22Rv1 (cell line): ENCODE data around the gene SMIM44.

Experiments
- ZFX ChIP-seq: fragments of 450-650 bp; IDR thresholded peaks from 2 replicates; pipeline ENCODE4 v1.6.1; 2017; ENCODE audit warnings: antibody characterized with exemption, borderline replicate concordance
- TF ChIP-seq, protein P1 (sequence below): fragments of 450-650 bp; IDR thresholded peaks from 2 replicates; pipeline ENCODE4 v1.5.1; 2017; ENCODE audit warnings: mild to moderate bottlenecking

DNA sequence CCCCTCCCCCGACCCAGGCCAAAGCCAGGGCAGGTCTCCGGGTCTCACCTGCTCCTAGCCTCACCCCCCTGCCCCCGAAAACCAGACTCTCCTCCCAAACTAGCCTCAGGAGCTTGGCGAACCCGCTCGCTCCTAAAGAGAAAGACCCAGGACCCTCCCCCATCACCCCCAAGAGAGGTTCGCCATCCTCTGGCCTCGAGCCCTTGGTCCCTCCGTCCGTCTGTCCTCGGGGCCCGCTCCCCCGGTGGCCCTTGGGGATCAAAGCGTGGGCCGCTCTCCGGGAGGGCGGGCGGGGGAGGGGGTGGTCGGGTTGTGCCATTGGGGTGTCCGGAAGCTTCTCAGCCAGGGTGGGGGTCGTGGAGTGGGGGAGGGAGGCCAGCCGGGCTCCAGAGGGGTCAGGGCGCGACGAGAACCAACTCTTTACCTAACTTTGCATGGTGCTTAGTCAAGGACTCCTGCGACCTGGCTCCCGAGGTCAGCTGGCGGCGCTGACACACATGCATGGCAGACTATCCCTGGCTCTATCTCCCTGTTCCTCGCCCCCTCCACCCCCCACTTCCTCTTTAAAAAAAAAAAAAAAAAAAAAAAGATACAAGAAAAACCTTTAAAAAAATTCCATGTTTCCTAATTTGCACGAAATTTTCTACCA lies 18.5 kb downstream of the SMIM44 start:
- TF ChIP-seq, protein P1, sequence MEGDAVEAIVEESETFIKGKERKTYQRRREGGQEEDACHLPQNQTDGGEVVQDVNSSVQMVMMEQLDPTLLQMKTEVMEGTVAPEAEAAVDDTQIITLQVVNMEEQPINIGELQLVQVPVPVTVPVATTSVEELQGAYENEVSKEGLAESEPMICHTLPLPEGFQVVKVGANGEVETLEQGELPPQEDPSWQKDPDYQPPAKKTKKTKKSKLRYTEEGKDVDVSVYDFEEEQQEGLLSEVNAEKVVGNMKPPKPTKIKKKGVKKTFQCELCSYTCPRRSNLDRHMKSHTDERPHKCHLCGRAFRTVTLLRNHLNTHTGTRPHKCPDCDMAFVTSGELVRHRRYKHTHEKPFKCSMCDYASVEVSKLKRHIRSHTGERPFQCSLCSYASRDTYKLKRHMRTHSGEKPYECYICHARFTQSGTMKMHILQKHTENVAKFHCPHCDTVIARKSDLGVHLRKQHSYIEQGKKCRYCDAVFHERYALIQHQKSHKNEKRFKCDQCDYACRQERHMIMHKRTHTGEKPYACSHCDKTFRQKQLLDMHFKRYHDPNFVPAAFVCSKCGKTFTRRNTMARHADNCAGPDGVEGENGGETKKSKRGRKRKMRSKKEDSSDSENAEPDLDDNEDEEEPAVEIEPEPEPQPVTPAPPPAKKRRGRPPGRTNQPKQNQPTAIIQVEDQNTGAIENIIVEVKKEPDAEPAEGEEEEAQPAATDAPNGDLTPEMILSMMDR = no peak
- no peak for TF ChIP-seq ZFX
